A673 (cell line): ENCODE results near the gene TDRD15.

Source experiments
- CTCF ChIP-seq: fragments of 300-800, 200-600 bp; sonication (generic); conservative IDR thresholded peaks from 2 replicates; pipeline ENCODE4 v1.5.1; 2017; ENCODE audit warnings: low read depth, mild to moderate bottlenecking, antibody characterized with exemption, low read length, moderate library complexity, mixed read lengths
- EZH2 ChIP-seq: fragments of 200-600 bp; sonication (generic); IDR thresholded peaks from 2 replicates; pipeline ENCODE4 v1.6.1; 2017; ENCODE audit warnings: borderline replicate concordance, low read depth, mild to moderate bottlenecking, mixed read lengths, antibody characterized with exemption, low read length; ENCODE audit not compliant: poor library complexity, severe bottlenecking

GRCh38 chr2:21095714-21096113, 28.1 kb upstream of the TDRD15 start:
- TF ChIP-seq CTCF (no peak), EZH2 (no peak)
